ENCODE results near the gene MAGEA11. TPM values are rescaled to one million over a fixed set of nuclear protein-coding genes. Genes with fewer than 3 reads are reported as not detected.

The MAGEA11 gene
- polyA plus RNA-seq, 12 donors: not detected

Other genes starting within 250 kb of the MAGEA11 start
- 10 to 100 TPM; 23.0 to 54.2 (median 27.9) TPM for gene IDS, start 206.8 kb upstream of the MAGEA11 start, polyA plus RNA-seq (ENCODE audit: insufficient read length in 12 of 12)
- gene EOLA1, start 171.0 kb upstream of the MAGEA11 start, polyA plus RNA-seq (ENCODE audit: insufficient read length in 12 of 12): 10 to 100 TPM in 10 of 12 donors, 1 to 10 TPM in 1, not detected in 1; 7.1 to 24.3 (median 21.9) TPM
- 1 to 10 TPM in 2 of 12 donors, under 1 TPM in 6, not detected in 4; 0.30 to 1.5 (median 0.44) TPM for gene HSFX3, start 162.1 kb upstream of the MAGEA11 start, polyA plus RNA-seq (ENCODE audit: insufficient read length in 12 of 12)
- not detected for gene MAGEA9B, start 124.6 kb upstream of the MAGEA11 start, polyA plus RNA-seq (ENCODE audit: insufficient read length in 12 of 12)
- gene HSFX2, start 116.7 kb upstream of the MAGEA11 start, polyA plus RNA-seq (ENCODE audit: insufficient read length in 12 of 12): 1 to 10 TPM in 2 of 12 donors, under 1 TPM in 6, not detected in 4; 0.30 to 1.1 (median 0.84) TPM
- 10 to 100 TPM in 11 of 12 donors, not detected in 1; 15.2 to 38.1 (median 34.3) TPM for gene TMEM185A, start 80.3 kb upstream of the MAGEA11 start, polyA plus RNA-seq (ENCODE audit: insufficient read length in 12 of 12)
- 1 to 10 TPM in 9 of 12 donors, under 1 TPM in 1, not detected in 2; 0.97 to 2.5 (median 1.8) TPM for gene HSFX1, start 62.0 kb downstream of the MAGEA11 start, polyA plus RNA-seq (ENCODE audit: insufficient read length in 12 of 12)
- gene MAGEA9, start 69.9 kb downstream of the MAGEA11 start, polyA plus RNA-seq (ENCODE audit: insufficient read length in 12 of 12): not detected
- gene MAGEA8, start 169.1 kb downstream of the MAGEA11 start, polyA plus RNA-seq (ENCODE audit: insufficient read length in 12 of 12): under 1 TPM in 7 of 12 donors, not detected in 5; 0.11 to 0.63 (median 0.18) TPM
- gene HSFX4, start 217.5 kb downstream of the MAGEA11 start, polyA plus RNA-seq (ENCODE audit: insufficient read length in 12 of 12): 1 to 10 TPM in 5 of 12 donors, under 1 TPM in 4, not detected in 3; 0.48 to 5.1 (median 1.0) TPM
- 10 to 100 TPM in 11 of 12 donors, not detected in 1; 17.4 to 24.5 (median 20.6) TPM for gene EOLA2, start 226.4 kb downstream of the MAGEA11 start, polyA plus RNA-seq (ENCODE audit: insufficient read length in 12 of 12)

Measured in muscle of arm (tissue), 12 donors.